NAMALWA (cell line): Measurements from ENCODE around the gene DCX.

Experiments used
- DNase-seq: peaks from one replicate; pipeline ENCODE4 v3.0.0-alpha.2; 2015; ENCODE audit warnings: low spot score

Gene DCX

GRCh38 chrX:111308039-111308438 lies 104.0 kb downstream of the DCX start:
- no peak for DNase-seq

DNA sequence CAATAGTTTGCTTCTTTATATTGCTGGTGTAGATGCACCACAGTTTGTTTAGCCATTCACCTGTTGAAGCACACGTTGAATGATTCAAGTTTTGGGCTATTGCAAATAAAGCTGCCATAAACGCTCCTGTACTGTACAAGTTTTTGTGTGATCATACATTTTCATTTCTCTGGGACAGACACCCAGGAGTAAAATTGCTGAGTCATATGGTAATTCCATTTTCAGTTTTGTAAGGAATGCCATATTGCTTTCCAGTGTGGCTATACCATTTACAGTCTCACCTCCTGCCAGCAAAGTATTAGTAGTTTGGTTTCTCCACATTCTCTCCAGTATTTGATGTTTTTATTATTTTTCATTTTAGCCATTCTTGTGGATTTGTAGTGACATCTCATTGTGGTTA lies 109.7 kb downstream of the DCX start:
- no peak for DNase-seq

DNA sequence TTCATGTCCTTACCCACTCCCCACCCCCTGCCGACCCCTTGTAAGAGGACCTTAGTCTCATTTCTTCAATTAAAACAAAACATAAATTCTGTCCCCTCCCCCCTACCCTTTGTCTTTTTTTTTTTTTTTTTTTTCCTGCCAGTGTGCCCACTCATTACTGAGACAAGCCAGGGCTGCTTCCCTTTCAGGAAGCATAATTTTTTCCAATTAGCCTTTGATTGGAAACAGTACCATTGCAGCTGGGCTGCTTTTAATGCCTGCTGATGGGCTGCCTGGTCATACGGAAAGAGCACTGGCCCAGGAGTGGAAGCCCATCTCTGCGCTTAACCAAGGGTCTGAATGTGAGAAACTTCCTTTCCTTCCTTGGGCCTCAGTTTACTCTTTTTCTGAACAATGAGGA lies 123.2 kb downstream of the DCX start:
- DNase-seq: no peak

DNA sequence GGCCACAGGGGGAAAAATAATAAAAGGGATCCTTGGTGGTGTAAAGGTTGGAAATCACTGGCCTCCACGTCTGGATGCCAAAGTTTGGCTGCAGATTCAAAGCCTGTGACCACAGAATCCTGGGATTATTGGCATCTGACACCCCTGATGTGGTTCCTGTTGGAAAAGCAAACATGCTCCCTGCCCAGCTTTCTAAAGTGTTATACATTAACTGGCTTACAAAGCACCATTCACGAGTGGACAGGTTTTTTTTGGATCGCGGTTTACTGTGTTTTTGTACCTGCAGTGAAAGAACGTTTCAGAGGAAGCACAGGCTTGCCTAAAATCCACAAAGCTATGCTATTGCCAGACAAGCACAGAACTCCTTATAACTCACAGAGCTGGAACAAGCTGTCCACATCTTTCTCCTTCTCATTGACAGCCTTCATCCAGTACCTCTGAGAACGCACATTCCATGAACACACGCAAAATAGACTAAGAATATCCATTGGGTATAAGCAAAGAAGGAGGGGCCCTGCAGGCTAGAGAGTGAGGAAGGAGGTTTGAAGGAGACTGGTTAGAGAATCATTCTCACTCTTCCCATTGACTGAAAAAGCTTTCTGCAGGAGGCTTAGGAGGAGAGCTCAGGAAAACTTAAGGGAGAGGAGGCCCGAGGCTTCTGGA lies 127.2 kb downstream of the DCX start:
- DNase-seq: no peak

DNA sequence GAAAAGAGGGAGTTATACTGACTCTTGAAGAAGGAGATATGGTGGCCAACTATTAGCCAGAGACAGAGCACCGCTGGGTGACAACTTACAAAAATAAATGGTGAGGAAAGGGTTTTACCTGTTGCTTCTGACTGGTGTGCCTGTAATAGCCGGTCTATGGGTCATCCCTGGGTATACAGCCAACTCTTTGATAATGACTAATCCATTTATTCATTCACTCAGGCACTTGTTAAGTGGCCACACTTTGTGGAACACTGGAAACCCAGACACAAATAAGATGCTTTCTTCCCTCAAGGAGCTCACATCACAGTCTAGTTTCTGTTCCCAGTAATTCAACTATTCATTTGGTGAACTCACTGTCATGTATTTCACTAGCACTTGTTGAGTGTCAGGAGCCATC lies 128.5 kb downstream of the DCX start:
- no peak for DNase-seq

DNA sequence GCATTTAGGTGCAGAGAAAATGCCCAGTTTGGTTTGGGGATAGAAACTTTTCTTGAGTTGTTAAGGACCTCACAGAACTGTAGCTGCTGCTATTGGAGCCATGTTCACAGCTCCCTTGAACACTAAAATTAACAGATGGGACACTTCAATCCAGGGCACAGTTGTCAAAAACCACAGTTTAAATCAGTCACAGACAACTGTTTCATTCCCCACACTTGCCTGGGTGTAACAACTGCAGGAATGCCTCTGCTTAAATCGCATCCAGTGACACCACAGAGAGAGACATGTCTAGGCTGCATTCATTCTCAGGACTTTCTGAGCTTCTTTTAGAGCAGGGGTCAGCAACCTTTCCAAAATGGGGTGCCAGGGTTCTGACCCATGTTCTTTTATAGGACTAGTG lies 129.0 kb downstream of the DCX start:
- DNase-seq: no peak

DNA sequence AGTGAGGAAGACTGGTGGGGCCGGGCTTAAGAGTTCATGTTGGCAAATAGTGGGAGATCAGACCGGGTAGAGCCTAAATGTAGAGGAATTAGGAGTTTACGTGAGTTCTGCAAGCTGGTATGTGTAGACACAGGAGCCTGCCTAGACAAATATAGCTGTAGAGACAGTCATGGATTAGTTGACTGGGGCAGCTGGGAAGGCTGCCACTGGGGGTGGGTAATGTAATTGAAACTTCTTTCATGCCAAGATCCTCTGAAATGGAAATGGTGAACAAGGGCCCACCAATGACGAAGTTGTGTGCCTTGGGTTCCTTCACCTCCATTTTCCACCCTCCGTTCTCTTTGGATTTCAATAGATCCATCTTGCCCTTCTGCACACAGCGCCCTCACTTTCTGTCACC lies 129.9 kb downstream of the DCX start:
- no peak for DNase-seq

DNA sequence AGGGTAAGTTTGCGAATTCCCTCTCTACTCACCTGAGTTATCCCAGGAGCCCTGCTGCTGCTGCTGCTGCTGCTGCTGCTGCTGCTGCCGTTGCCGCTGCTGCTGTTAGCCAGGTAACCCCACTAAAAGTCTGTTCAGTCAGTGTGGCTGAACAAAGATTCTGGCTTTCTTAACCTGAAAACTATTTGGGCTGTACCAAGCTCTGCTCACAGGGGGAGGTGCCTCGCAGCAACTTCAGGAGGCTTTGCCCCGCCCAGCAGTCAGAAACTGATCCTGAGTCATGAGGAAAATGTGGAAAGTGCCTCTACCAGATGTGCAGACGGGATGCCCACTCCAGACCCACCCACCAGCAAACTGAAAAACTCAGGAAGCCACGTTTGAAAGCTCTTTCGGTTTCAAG lies 141.7 kb downstream of the DCX start, which contains the start of gene CAPN6:
Gene CAPN6, minus strand, starts transcription at position 145 of the 400 bp plus-strand sequence. CDS start 6,547 bp downstream, outside the sequence.
- no peak for DNase-seq

- DNase-seq: no peak
Observed at GRCh38 chrX:111268506-111268905, 143.5 kb downstream of the DCX start.

DNA sequence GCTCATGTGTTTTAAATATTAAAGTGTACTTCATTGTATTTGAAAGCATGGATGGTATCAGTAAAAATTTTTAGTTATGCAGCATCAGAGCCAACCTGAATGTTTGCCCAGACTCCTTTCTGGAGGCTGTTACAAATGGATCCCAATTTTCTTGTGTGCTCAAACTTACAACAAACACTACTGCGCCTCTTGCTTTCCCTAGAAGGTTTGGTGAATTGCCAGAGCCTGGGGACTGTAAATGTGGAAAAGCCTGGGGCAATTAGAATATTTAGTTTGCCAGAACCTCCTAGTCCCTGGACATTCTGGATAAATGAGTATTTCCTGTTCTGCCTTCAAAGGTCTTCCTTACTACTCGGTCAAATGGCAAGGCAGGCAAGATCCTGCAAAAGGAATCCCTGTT lies 146.5 kb downstream of the DCX start:
- no peak for DNase-seq

DNA sequence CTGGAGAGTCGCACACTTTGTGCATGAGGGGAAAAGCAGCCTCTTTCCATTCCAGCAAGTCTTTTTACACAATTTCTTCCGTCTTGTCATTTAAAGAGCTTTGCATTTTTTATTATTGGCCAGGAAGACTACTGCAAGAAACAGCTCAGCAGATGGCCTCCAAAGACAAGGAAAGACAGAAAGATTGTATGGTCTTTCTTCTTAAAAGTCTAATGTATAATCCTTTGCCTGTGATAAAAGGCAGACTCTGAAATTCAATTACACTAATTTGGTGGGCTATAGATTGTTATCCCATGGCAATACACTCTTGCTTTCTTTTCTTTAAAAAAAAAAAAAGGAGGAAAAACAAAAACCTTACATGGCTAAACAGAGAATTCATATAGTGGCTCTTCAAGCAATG lies 147.6 kb downstream of the DCX start:
- DNase-seq: no peak

GRCh38 chrX:111262086-111262485 lies 149.9 kb downstream of the DCX start:
- DNase-seq: no peak

GRCh38 chrX:111260451-111260850 lies 151.5 kb downstream of the DCX start:
- DNase-seq: no peak

DNA sequence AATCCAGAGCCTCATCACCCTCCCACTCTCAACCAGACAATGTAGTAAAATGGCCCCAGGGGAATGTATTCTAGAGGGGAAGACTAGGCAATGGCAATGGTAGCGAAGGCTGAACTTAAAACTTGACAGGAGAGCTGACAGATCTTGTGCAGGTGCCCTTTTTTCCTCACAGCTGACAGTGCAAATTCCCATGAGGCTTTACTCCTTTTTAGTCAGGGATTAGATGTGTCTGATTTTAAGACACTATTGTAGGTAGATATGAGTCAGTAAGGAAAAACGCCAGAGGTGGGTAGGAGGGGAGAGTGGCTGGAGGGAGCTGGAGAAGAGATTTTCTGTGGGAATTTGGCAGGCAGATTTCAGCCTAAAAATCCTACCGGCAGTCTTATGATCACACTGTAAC lies 152.4 kb downstream of the DCX start:
- DNase-seq: no peak

DNA sequence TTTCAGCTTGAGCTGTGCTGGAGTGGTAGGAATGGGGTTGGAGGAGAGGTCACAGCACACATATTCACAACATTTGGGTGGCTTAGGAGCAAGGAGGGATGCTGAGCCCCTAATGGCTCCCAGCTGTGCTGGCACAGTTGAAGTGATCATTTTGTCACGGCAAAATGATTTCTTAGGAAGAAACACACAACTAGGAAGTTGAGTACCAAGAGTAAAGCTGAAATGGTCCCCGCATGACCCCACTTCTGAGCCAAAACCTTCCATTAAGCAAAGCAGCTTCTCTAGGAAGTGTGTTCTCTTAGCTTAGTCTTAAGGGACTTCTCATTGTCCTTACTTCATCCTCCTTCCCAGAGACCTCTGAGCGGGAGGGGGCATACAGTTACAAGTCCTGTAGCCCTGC lies 154.3 kb downstream of the DCX start:
- no peak for DNase-seq

- no peak for DNase-seq
Observed at GRCh38 chrX:111254896-111255693, 156.9 kb downstream of the DCX start.

- DNase-seq: peak; percentile 20
Observed at GRCh38 chrX:111244235-111244750, 167.7 kb downstream of the DCX start.
